Renal cortex interstitium (tissue), 11 donors: ENCODE results near the gene ITPKC. TPM values are rescaled to one million over a fixed set of nuclear protein-coding genes. Genes with fewer than 3 reads are reported as not detected.
"Not testable (repeated sequence)": the region's sequence is repeated elsewhere in the genome, so short reads cannot be mapped to it uniquely, and the experiment has no call there.

Experiments used
- DNase-seq, 11 donors: peaks; one replicate each; pipeline ENCODE4 v3.0.0-alpha.2; 2013; ENCODE audit warnings: low read depth in 9 of 11, low spot score in 4 of 11; ENCODE audit errors: extremely low read depth in 1 of 11
- polyA plus RNA-seq, 3 donors: library from polyadenylated mRNA; unstranded; fragments of 120-200 nt; gene quantifications; one replicate each; pipeline ENCODE4 v1.2.1, GENCODE V29; 2013; ENCODE audit not compliant: insufficient read length in 3 of 3

Gene ITPKC
- polyA plus RNA-seq, 3 donors: 12.3 to 15.4 (median 14.2) TPM

DNA sequence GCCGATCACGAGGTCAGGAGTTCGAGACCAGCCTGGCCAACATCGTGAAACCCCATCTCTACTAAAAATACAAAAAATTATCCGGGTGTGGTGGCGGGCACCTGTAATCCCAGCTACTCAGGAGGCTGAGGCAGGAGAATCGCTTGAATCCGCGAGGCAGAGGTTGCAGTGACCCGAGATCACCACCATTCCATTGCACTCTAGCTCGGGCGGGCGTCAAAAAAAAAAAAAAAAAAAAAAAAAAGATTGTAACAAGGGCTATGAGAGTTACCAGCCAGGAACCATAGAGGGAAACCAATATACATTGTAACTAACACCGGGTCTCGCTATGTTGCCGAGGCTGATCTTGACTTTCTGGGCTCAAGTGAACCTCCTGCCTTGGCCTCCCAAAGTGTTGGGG lies 15.4 kb downstream of the ITPKC start:
- DNase-seq: not testable (repeated sequence)

DNA sequence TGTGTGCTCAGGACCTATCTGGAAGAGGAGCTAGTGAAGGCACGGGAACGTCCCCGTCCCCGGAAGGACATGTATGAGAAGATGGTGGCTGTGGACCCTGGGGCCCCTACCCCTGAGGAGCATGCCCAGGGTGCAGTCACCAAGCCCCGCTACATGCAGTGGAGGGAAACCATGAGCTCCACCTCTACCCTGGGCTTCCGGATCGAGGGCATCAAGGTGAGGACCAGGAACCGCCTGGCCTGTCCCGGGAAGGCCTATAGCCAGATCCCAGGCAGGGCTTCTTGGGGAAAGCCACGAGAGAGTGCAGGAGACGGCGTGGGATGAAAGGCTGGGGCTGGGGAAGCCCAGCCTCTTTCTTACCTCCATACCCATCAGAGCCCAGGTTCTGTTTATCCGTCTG lies 16.2 kb downstream of the ITPKC start:
- DNase-seq: no peak

DNA sequence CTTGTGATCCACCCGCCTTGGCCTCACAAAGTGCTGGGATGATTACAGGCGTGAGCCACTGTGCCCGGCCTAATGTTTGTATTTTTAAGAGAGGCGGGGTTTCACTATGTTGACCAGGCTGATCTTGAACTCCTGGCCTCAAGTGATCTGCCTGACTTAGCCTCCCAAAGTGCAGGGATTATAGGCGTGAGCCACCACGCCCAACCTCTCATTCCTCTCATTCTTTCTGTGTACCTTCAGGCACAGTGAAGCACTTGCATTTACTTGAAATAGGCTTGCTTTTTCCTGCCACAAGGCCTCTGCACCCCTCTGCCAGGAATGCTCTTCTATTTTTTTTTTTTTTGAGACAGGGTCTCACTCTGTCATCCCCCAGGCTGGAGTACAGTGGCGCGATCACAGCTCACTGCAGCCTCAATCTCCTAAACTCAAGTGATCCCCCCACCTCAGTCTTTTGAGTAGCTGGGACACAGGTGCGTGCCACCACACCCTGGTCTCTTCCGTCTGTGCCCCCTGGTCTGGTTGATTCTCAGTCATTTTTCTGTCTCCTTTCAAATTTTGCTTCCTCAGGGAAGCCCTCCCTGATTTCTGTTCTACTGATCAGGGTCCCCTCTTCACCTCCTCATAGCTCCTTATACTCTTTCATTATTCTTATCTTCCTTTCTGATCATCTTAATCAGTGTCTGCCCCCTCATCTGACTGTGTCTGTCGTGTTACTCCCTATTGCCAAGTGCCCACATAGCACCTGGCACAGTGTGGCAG lies 18.3 kb downstream of the ITPKC start:
- no peak for DNase-seq

DNA sequence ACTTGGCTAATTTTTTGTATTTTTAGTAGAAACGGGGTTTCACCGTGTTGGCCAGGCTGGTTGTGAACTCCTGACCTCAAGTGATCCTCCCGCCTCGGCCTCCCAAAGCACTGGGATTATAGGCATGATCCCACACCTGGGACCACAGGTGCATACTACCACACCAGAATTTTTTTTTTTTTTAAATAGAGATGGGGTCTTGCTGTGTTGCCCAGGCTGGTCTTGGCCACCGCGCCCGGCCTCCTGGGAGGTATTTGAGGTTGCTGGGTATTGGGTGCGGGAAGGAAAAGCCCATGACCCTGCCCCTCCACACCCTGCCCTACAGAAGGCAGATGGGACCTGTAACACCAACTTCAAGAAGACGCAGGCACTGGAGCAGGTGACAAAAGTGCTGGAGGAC lies 19.7 kb downstream of the ITPKC start:
- no peak for DNase-seq

DNA sequence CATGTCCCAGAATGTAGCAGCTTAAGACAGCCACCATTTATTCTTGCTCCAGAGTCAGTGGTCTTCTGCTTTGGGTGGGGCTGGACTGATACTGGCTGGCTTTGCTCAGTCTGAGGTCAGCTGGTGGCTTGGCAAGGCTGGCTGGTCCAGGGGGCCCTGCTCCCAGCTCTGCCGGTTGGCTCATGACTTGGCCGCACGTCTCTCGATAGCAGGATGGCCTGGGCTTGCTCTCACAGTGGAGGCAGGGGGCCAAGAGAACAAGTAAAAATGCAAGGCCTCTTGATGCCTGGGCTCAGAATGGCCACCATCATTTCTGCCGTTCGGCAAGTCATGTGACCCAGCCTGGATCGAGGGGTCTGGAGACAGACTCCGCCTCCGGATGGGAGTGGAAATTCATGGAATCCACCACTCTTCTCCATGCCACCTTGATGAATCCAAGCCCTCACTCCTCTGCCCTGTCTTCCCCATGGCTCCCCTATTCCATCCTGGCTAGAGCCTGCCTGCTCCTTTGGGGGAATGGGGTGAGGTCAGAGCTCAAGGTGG lies 20.3 kb downstream of the ITPKC start:
- no peak for DNase-seq

DNA sequence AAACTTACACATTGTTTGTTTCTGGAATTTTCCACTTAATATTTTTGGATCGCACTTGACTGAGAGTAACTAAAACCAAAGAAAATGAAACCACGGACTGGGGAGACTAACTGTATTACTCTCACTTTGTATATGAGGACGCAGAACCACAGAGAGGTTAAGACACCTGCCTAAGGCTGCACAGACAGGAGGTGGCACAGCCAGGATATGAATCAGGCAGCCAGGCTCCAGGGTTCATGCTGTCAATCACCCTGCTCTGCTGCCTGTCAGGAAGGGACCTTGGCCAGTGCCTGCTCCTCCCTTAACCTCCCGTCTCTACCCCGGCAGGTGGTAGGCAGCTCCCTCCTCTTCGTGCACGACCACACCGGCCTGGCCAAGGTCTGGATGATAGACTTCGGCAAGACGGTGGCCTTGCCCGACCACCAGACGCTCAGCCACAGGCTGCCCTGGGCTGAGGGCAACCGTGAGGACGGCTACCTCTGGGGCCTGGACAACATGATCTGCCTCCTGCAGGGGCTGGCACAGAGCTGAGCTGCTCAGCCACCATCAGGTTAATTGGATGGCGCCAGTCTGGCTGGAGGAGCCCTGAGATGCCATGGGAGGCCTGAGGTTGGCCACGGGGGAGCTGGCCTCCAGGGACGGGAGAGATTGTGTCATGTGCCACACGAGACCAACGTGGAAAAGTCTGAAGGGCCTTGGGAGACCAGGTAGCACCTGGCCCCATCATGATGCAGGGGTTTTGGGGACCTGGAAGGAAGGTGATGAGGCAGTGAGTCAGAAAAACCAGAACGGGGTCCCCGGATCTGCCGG lies 22.3 kb downstream of the ITPKC start:
- DNase-seq: no peak

DNA sequence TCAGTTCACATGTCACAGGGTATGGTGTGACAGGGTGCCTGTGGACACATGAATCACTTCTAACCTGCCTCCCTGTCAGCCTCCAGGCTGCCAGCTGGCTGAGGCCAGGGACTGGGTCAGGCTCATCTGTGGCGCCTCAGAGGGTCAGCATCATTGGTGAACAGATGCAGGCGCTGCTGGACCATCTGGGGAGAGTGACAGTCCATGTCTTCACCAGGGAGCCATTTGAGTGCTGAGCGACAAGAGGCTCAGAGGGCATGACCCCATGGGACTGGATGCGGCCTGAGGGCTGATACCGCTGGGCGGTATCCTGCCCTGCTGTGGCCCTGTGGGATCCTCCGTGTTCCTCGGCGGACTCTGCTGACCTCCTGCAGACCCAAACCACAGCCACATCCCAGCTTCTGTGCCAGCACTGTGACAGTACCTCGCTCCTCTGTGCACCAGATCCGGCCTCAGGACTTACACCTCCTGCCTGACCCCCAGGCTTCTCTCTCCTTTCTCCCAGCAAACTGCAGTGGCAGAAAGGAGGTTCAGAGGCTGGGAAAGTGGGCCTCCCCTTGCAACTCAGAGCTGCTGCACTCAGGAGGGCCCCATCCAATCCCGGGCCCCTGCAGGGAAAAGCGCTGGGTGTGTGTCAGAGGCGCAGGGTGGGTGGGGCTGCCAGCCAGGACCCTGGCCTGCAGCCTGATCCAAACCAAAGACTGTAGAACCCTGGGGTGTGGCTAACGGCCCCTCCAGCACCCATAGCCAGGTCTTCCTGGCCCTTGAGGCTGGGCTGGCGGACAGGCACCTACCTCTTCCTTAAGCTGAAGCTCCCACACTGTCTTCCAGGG lies 23.2 kb downstream of the ITPKC start:
- DNase-seq: no peak

DNA sequence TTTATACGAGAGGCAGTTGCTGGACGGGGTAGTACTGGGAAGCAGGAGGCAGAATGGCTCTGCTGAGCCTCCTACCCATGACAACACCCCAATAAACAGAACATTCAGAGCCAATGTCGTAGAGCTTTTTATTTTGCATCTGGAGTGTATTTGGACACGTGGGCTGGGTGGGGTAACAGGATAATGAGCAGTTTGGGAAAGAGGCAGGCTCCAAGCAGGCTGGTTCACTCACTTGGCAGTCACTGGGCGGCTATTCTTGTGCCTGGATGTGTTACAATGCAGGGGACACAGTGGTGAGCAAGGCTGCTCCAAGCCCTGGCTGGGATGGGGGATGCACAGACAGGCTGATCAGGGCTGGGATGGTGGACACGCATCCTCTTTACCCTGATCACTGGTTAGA lies 23.8 kb downstream of the ITPKC start:
- no peak for DNase-seq

DNA sequence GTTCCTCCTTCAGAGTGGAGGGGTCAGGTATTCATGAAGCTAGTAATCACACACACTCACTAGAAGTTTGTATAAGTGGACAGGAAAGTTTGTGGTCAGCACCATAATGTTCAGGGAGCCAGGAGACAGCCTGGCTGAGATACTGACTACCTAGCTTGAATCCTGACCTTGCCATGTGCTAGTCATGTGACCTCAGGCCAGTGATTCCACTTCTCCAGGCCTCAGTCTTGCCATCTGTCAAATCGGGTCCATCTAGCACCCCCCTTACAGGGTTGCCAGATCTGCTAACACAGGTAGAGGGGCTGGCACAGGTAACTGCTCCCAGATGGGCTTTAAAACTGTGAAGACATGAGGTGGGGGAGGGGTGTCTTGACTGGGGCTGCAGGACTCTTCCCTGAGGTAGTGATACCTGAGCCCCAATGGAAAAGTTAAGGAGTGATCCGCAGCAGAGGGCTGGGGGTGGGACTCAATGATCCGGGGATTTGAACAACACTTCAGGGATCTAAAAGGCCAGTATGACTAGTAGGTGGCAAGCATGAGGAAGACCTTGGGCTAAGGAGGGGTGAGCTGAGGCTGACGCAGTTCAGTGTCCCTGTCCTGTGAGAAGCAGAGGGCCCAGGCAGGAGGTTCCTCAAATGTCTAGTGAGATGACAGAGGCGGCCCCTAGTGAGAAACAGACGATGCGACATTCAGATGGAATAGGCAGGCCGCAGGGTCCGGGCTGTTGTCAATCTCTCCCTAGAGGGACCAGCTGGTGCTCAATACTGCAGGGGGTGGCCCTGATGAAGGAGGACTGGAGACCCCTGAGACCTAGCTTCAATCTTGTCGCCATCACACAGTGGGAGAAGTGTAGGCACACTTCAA lies 24.8 kb downstream of the ITPKC start:
- no peak for DNase-seq

DNA sequence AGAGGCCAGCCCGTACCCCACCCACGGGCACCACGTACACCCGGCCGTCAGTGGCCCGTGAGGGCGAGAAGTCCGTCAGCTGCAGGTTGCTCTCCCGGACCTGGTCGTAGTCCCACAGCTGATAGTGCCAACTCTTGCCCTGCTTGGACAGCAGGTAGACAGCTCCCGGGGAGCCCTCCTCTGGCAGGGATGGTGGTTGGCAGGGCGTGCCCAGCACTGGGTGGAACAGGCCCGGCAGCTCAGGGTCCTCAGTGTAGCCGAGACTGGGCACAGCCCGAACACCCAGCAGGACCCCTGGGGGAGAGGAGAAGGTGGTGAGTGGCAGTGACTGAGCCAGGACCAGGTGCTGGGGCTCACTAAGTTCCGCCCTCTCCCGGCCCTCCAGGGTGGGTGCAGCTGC lies 25.6 kb downstream of the ITPKC start:
- DNase-seq: no peak

DNA sequence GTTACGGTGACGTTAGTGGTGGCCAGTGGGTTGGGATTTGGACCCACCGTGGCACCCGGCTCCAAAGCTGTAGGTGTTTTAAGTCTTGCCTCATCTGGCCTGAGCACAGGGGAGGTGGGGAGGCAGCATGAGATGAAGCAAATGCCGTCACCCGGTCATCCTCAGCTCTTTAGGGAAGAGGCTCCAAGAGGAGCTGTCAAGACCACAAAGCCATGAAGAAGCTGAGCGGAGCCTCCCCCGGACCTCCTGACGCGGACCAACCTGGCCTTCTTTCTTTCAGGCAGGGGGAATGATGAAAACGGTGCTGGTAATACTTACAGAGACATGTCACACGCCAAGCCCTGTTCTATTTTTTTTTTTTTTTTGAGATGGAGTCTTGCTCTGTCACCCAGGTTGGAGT lies 26.0 kb downstream of the ITPKC start:
- no peak for DNase-seq

DNA sequence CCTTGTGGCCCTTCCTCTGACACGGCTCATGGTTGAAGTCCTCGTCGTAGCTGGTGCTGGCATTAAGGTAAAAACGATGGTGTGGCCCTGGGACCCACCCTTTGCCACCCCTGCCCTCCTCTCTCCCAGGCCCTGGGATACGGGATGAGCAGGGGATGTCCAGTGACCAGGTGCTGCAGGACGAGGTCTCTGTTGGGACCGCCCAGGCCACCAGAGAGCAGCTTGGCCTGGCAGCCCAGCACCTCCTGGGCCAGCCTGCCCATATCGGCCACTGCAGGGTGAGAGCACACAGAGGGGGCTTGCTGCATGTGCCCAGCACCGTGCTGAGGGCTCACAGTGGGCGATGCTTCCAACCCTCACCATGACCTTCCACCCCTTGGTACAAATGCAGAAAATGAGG lies 27.0 kb downstream of the ITPKC start:
- no peak for DNase-seq

DNA sequence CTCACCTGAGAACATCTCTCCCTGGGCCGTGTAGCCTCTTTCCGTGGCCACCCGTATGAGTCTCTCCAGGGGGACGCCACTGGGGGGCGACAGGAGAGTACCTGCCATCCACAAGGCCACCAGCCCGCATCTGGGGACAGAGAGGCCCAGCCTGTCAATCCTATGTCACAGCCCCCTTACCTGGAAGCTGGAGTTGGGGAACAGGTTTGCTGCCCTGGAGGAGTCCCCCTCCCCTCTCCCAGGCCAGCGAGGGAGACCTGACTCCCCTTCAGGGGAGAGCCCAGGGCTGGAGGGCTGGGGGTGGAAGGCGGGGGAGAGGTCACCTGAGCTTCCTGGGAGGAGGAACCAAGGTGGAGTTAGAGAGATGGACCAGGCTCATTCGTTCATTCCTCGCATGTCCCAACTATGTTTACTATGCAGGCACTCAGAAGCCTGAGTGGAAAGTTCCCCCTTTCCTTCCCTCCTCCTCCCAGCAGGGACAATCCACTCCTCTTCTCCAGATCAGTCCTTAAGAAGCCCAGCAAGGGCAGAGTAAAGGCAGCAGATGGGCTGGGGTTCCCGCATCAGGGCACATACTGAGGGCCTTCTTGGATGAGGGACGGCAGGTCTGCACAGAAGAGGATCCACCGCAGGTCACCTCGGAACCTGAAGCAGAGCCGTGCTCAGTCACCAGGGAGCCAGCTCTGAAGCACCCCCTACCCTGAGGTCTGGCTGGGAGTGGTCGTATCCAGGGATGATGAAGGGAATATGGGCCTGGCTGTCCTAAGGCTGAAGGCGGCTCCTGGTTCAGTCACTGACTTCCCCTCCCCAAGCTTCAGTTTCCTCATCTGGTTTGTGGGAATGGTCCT lies 27.9 kb downstream of the ITPKC start:
- no peak for DNase-seq

DNA sequence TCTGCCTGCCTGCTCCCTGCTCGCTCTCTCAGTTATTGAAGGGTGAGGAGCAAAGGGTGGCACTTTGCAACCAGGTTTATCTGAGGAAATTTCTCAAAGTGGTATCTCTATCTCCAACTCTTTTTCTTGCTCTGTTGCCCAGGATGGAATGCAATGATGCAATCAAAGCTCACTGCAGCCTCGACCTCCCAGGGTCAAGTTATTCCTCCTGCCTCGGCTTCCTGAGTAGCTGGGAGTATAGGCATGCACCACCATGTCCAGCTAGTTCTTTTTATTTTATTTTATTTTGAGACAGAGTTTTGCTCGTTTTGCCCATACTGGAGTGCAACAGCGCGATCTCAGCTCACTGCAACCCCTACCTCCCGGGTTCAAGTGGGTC lies 28.5 kb downstream of the ITPKC start:
- no peak for DNase-seq

DNA sequence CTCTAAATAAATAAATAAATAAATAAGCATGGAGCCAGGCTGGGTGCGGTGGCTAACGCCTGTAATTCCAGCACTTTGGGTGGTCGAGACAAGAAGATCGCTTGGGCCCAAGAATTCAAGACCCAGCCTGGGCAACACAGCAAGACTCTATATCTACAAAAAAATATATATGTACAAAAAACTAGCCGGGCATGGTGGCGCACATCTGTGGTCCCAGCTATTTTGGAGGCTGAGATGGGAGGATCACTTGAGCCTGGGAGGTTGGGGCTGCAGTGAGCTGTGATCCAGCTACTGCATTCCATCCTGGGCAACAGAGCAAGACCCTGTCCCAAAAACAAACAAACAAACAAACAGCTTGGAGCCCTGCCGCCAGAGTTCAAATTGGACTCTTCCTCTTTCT lies 30.6 kb downstream of the ITPKC start:
- no peak for DNase-seq

DNA sequence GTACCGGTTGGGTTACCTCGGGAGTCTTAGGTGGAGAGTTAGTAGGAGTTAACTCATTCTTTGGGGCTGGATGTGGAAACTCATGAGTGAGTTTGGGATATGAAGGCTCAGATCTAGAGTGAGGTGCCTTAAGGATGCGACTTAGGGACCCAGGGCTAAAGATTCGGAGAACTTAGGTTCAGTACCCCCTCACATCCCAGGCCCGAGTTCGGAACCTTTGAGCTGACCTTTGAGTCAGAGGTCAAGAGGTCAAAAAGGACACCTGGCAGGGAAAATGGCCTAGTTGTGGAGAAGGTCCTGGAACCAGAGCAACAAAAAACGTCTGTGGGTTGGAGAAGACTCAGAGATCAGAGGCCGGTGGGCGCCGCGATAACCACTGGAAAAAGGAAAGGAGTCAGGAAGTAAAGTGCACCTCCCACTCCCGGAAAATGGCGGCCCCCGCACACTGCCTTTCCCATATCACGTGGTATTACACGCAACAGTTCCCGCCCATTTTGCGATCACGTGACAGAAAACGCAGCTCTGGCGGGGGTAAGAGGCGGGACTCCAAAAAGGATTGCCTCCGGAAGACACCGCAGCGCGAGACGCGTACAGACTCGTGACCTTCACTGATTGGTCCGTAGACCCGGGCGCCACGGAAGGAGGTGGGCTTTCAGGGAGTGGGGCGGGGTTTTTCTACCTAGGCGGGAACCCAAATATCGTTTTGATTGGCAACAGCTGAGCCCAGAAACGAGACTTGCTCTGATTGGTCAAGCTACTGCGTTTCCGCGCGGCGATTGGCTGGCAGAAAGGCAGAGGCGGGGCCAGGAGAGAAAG lies 33.4 kb downstream of the ITPKC start, which contains the start of gene ACTMAP:
ACTMAP (minus strand) TSS at position 420 of the 816 bp plus-strand sequence. CDS start 674 bp downstream, outside the sequence.
- peak; percentile 99 to 100 (median 100) for DNase-seq
